Hepatocyte (in vitro differentiated cells): Measurements from ENCODE around the gene PLOD3.

Source experiments
- CTCF ChIP-seq: fragments of 200-600 bp; sonication (generic); IDR thresholded peaks from 2 replicates; pipeline ENCODE4 v1.5.1; 2016; ENCODE audit warnings: antibody characterized with exemption, mild to moderate bottlenecking; ENCODE audit not compliant: poor library complexity
- EZH2 ChIP-seq: fragments of 200-600 bp; sonication (generic); IDR thresholded peaks from 2 replicates; pipeline ENCODE4 v1.6.1; 2016; ENCODE audit warnings: antibody characterized with exemption, mild to moderate bottlenecking, borderline replicate concordance

- no peak for TF ChIP-seq CTCF
- TF ChIP-seq EZH2, result no peak
These were observed 30.9 kb upstream of the PLOD3 start for GRCh38 chr7:101248276-101248675.
